B cell (primary cell): Measurements from ENCODE around the gene FBXL16. TPM values are rescaled to one million over a fixed set of nuclear protein-coding genes. Genes with fewer than 3 reads are reported as not detected.

Experiments used
- ATAC-seq: fragments of 200-7000 bp; cut with Tn5 transposase; one replicate; pipeline ENCODE4 v1.10.0; 2021; ENCODE audit warnings: low read depth, mild to moderate bottlenecking, moderate number of reproducible peaks, moderate library complexity
- CTCF ChIA-PET: fragments of 350-600 bp; sonication (Branson Sonifier 250); formaldehyde crosslinking; loops from one replicate; lab custom pipeline; 2021; ENCODE audit warnings: antibody characterized with exemption, inconsistent platforms; lab: Charles Lee
- POLR2A ChIA-PET: fragments of 350-600 bp; sonication (Branson Sonifier 250); formaldehyde crosslinking; loops from one replicate; lab custom pipeline; 2021; ENCODE audit warnings: antibody characterized with exemption; lab: Charles Lee
- DNase-seq: peaks from one replicate; pipeline ENCODE4 v3.0.0; 2013
- H2AFZ ChIP-seq: 2 replicates; pipeline ENCODE4 v1.6.1; 2012; ENCODE audit warnings: mild to moderate bottlenecking, low read depth, low read length; ENCODE audit not compliant: insufficient read depth, poor library complexity, severe bottlenecking
- H3K27ac ChIP-seq, 2 donors: 1 replicate in 1 of 2; 2 replicates in 1 of 2; pipeline ENCODE4 v1.5.1; 2012 to 2013; ENCODE audit warnings: low read length in 2 of 2, mild to moderate bottlenecking in 2 of 2, moderate library complexity in 1 of 2
- H3K27me3 ChIP-seq, 4 experiments: fragments of 200-600 bp in 1 of 4; sonication (generic) in 1 of 4; replicated peaks in 1 of 4; 1 replicate in 2 of 4; 2 replicates in 2 of 4; pipeline versions ENCODE4 v1.6.1 to v1.7.0; 2013 to 2016; ENCODE audit warnings: low read length in 3 of 4, mild to moderate bottlenecking in 2 of 4, mixed read lengths in 1 of 4, moderate library complexity in 1 of 4; ENCODE audit not compliant: insufficient read depth in 4 of 4, control insufficient read depth in 3 of 4; ENCODE audit errors: control extremely low read depth in 1 of 4
- H3K36me3 ChIP-seq, 2 experiments: replicated peaks in 1 of 2; 1 replicate in 1 of 2; 2 replicates in 1 of 2; pipeline versions ENCODE4 v1.6.1 to v1.7.1; 2013; ENCODE audit warnings: low read length in 1 of 2; ENCODE audit not compliant: insufficient read depth in 2 of 2, control insufficient read depth in 1 of 2; ENCODE audit errors: control extremely low read depth in 1 of 2, extremely low read depth in 1 of 2
- H3K4me1 ChIP-seq, 2 donors: fragments of 200-600 bp in 1 of 2; sonication (generic) in 1 of 2; 1 replicate in 1 of 2; 2 replicates in 1 of 2; pipeline versions ENCODE4 v1.5.1 to v1.6.1; 2013 to 2017; ENCODE audit warnings: low read length in 2 of 2; ENCODE audit not compliant: control insufficient read depth in 2 of 2, insufficient read depth in 2 of 2
- H3K4me2 ChIP-seq: replicated peaks from 2 replicates; pipeline ENCODE3; 2012; ENCODE audit warnings: mild to moderate bottlenecking, low read depth, low read length; ENCODE audit not compliant: poor library complexity, severe bottlenecking
- H3K4me3 ChIP-seq, 5 experiments: fragments of 200-600 bp in 1 of 5; sonication (generic) in 1 of 5; 1 replicate in 3 of 5; 2 replicates in 2 of 5; pipeline versions ENCODE4 v1.5.1 to v1.7.0; 2011 to 2016; ENCODE audit warnings: low read length in 4 of 5, mild to moderate bottlenecking in 4 of 5, low read depth in 2 of 5, control low read depth in 1 of 5, moderate library complexity in 1 of 5; ENCODE audit not compliant: insufficient read depth in 1 of 5; ENCODE audit errors: control extremely low read depth in 1 of 5, extremely low read depth in 1 of 5
- H3K79me2 ChIP-seq: fragments of 200-600 bp; sonication (generic); one replicate; pipeline ENCODE4 v1.6.0; 2016; ENCODE audit warnings: low read length; ENCODE audit not compliant: control insufficient read depth, insufficient read depth
- H3K9ac ChIP-seq: fragments of 200-600 bp; sonication (generic); 2 replicates; pipeline ENCODE4 v1.6.1; 2017; ENCODE audit warnings: mild to moderate bottlenecking, low read length, moderate library complexity
- H3K9me3 ChIP-seq, 3 donors: one replicate each; pipeline versions ENCODE4 v1.6.1 to v1.7.1; 2013; ENCODE audit warnings: low read length in 2 of 3; ENCODE audit not compliant: control insufficient read depth in 2 of 3, insufficient read depth in 1 of 3; ENCODE audit errors: control extremely low read depth in 1 of 3
- H4K20me1 ChIP-seq: 2 replicates; pipeline ENCODE4 v1.6.0; 2012; ENCODE audit warnings: mild to moderate bottlenecking, low read length; ENCODE audit not compliant: insufficient read depth, control insufficient read depth, poor library complexity, severe bottlenecking
- H3K27ac Mint-ChIP-seq: one replicate; pipeline ENCODE4 v1.8.0; 2021; ENCODE audit warnings: mixed read lengths
- H3K27me3 Mint-ChIP-seq: one replicate; pipeline ENCODE4 v1.8.0; 2021; ENCODE audit warnings: mixed read lengths
- H3K4me1 Mint-ChIP-seq: one replicate; pipeline ENCODE4 v1.8.0; 2021; ENCODE audit warnings: mixed read lengths
- H3K4me3 Mint-ChIP-seq: one replicate; pipeline ENCODE4 v1.8.0; 2021; ENCODE audit warnings: mixed read lengths
- H3K9me3 Mint-ChIP-seq: one replicate; pipeline ENCODE4 v1.8.0; 2022; ENCODE audit warnings: mixed read lengths; ENCODE audit not compliant: insufficient read depth
- EZH2 ChIP-seq: IDR thresholded peaks from 2 replicates; pipeline ENCODE4 v1.6.1; 2012; ENCODE audit warnings: borderline replicate concordance, low read depth, mild to moderate bottlenecking, moderate library complexity, low read length; ENCODE audit not compliant: insufficient read depth, poor library complexity, severe bottlenecking
- WGBS: methylation state at CpG from one replicate; pipeline ENCODE4 v1.1.5; 2013; ENCODE audit warnings: missing lambda C conversion rate; ENCODE audit not compliant: insufficient coverage; 5-methylcytosine and 5-hydroxymethylcytosine counted together
- intact Hi-C: fragments of 100-400 bp; cut with micrococcal nuclease; formaldehyde crosslinking; loops from one replicate; pipeline ENCODE4 v1.10.0; 2022
- polyA plus RNA-seq: library from polyadenylated mRNA; depleted of rRNA; stranded (reverse); fragments of >200 nt; gene quantifications from 2 replicates; pipeline ENCODE4 v1.2.3, GENCODE V29; 2012
- total RNA-seq, 2 donors: library from RNA; stranded (reverse); fragments of 120-200 nt in 1 of 2; gene quantifications; 1 replicate in 1 of 2; 2 replicates in 1 of 2; pipeline versions ENCODE4 v1.2.3 to v1.2.4, GENCODE V29; 2013 to 2022
- TF ChIP-seq, protein P1 (sequence below): fragments of 200-600 bp; IDR thresholded peaks from one replicate; pipeline ENCODE4 v1.8.0; 2022; ENCODE audit warnings: antibody characterized with exemption, mild to moderate bottlenecking

The FBXL16 gene
- total and polyA plus RNA-seq, 2 donors (not counting 1 experiment from before 2014, with no cell fraction given): 2.2 to 5.8 TPM

DNA sequence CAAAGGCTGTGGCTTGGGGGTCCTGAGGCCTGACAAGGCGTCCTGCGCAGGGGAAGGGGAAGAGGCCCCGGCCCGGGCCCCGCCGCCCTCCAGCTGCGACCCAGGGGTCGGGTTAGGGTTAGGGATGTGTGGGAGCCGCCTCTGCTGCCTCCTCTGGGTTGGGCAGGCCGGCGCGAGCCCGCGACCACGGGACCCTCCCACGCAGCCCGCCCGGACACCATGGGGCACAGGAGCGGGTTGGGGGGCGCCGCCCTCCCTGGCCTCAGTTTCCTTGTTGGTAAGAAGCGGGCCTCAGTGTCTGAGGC is 34.8 kb upstream of the FBXL16 start:
- Histone ChIP-seq H3K27me3 (no peaks in the 10 kb centered on the region), H3K36me3 (peaks cover 0 to 16% of the 10 kb centered on the region in 2 experiments), H3K27ac (peak overlapping the region; percentile 86 to 94), H2AFZ (peak overlapping the region; percentile 90), H3K4me2 (peak overlapping the region; percentile 99), H3K79me2 (peaks cover 16% of the 10 kb centered on the region), H4K20me1 (peaks cover 9% of the 10 kb centered on the region), H3K9me3 (no peaks in the 10 kb centered on the region), H3K4me3 (peak overlapping the region; percentile 18 to 94 (median 81)), H3K9ac (peak overlapping the region; percentile 97), H3K4me1 (peaks cover 20 to 36% of the 10 kb centered on the region in 2 donors)
- ChIA-PET POLR2A (interaction anchor here (1.0 to 2.0 kb wide), 3 partner anchors 12 to 48 kb away, joined by 3 to 11 read pairs (median 4); partner anchors contain the start of genes CHTF18 and RPUSD1), CTCF (interaction anchor here (1.0 to 5.9 kb wide), 11 partner anchors 8 to 62 kb away, joined by 3 to 31 read pairs (median 3); partner anchors contain the start of genes ANTKMT, HAGHL and METRN)
- Mint-ChIP-seq H3K27ac (peak overlapping the region; percentile 83), H3K27me3 (no peaks in the 10 kb centered on the region), H3K4me1 (peaks cover 18% of the 10 kb centered on the region), H3K4me3 (peak overlapping the region; percentile 82), H3K9me3 (no peaks in the 10 kb centered on the region)
- DNase-seq (no peak), ATAC-seq (peak; percentile 4)
- no peak for TF ChIP-seq EZH2
- TF ChIP-seq, protein P1, sequence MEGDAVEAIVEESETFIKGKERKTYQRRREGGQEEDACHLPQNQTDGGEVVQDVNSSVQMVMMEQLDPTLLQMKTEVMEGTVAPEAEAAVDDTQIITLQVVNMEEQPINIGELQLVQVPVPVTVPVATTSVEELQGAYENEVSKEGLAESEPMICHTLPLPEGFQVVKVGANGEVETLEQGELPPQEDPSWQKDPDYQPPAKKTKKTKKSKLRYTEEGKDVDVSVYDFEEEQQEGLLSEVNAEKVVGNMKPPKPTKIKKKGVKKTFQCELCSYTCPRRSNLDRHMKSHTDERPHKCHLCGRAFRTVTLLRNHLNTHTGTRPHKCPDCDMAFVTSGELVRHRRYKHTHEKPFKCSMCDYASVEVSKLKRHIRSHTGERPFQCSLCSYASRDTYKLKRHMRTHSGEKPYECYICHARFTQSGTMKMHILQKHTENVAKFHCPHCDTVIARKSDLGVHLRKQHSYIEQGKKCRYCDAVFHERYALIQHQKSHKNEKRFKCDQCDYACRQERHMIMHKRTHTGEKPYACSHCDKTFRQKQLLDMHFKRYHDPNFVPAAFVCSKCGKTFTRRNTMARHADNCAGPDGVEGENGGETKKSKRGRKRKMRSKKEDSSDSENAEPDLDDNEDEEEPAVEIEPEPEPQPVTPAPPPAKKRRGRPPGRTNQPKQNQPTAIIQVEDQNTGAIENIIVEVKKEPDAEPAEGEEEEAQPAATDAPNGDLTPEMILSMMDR: no peak
- 0% methylated on average over 22 of the region's 22 CpGs for WGBS
- intact Hi-C loops: loop anchor here (2.0 kb wide), 1 partner anchor 56 kb away; the partner anchor contains the start of gene JMJD8
